SU-DHL-6 (cell line): ENCODE data around the gene ZFYVE26.

Experiments used
- H2AFZ ChIP-seq: fragments of 200-600 bp; sonication (generic); 2 replicates; pipeline ENCODE4 v1.6.1; 2014; ENCODE audit warnings: low read depth, mild to moderate bottlenecking, moderate library complexity, mixed read lengths, antibody characterized with exemption, low read length; ENCODE audit not compliant: severe bottlenecking
- H3F3A ChIP-seq: fragments of 200-600 bp; shearing (Covaris generic); 2 replicates; pipeline ENCODE4 v1.6.0; 2016; ENCODE audit warnings: antibody characterized with exemption, mild to moderate bottlenecking; ENCODE audit not compliant: insufficient read depth
- H3K27ac ChIP-seq: fragments of 200-600 bp; sonication (generic); 2 replicates; pipeline ENCODE4 v1.5.1; 2016; ENCODE audit warnings: low read depth, mild to moderate bottlenecking, low read length, moderate library complexity, mixed read lengths
- H3K27me3 ChIP-seq: fragments of 200-600 bp; sonication (generic), shearing (Covaris generic); 2 replicates; pipeline ENCODE4 v1.6.0; 2014; ENCODE audit warnings: mild to moderate bottlenecking, low read length
- H3K36me3 ChIP-seq: fragments of 200-600 bp; sonication (generic); 2 replicates; pipeline ENCODE4 v1.6.1; 2014; ENCODE audit warnings: mild to moderate bottlenecking, low read length, mixed read lengths
- H3K4me2 ChIP-seq: fragments of 300-600, 200-600 bp; shearing (Covaris generic), sonication (generic); 2 replicates; pipeline ENCODE4 v1.6.0; 2014; ENCODE audit warnings: low read length, low read depth, mild to moderate bottlenecking; ENCODE audit not compliant: poor library complexity, severe bottlenecking
- H3K4me3 ChIP-seq: fragments of 200-600 bp; sonication (generic); 2 replicates; pipeline ENCODE4 v1.5.1; 2014; ENCODE audit warnings: antibody characterized with exemption, low read length, mild to moderate bottlenecking, mixed read lengths; ENCODE audit not compliant: insufficient read depth, poor library complexity, severe bottlenecking
- H3K79me2 ChIP-seq: fragments of 200-600 bp; sonication (generic); 2 replicates; pipeline ENCODE4 v1.6.1; 2014; ENCODE audit warnings: mild to moderate bottlenecking, low read length, moderate library complexity; ENCODE audit not compliant: insufficient read depth
- H3K9ac ChIP-seq: fragments of 200-600 bp; sonication (generic); 2 replicates; pipeline ENCODE4 v1.7.0; 2014; ENCODE audit warnings: mild to moderate bottlenecking, low read length
- H3K9me2 ChIP-seq: fragments of 200-600 bp; sonication (generic); replicated peaks from 2 replicates; pipeline ENCODE4 v1.6.1; 2014; ENCODE audit warnings: low read length; ENCODE audit not compliant: insufficient read depth
- H3K9me3 ChIP-seq: fragments of 200-600 bp; sonication (generic); 2 replicates; pipeline ENCODE4 v1.6.1; 2014; ENCODE audit warnings: low read length, mixed read lengths; ENCODE audit not compliant: insufficient read depth
- H4K20me1 ChIP-seq: fragments of 200-600 bp; sonication (generic); 2 replicates; pipeline ENCODE4 v1.6.1; 2014; ENCODE audit warnings: low read depth, mild to moderate bottlenecking, antibody characterized with exemption, low read length, moderate library complexity, mixed read lengths
- EZH2phosphoT487 ChIP-seq: fragments of 200-600 bp; sonication (generic), shearing (Covaris generic); conservative IDR thresholded peaks from 2 replicates; pipeline ENCODE4 v1.6.1; 2018; ENCODE audit warnings: mild to moderate bottlenecking, antibody characterized with exemption, low read length, moderate library complexity, mixed read lengths
- TF ChIP-seq, protein P1 (sequence below): fragments of 200-600 bp; sonication (generic); IDR thresholded peaks from one replicate; pipeline ENCODE4 v1.5.1; 2017; ENCODE audit warnings: antibody characterized with exemption, mild to moderate bottlenecking, low read length, moderate library complexity; ENCODE audit not compliant: insufficient read depth, poor library complexity, severe bottlenecking

ZFYVE26 gene

DNA sequence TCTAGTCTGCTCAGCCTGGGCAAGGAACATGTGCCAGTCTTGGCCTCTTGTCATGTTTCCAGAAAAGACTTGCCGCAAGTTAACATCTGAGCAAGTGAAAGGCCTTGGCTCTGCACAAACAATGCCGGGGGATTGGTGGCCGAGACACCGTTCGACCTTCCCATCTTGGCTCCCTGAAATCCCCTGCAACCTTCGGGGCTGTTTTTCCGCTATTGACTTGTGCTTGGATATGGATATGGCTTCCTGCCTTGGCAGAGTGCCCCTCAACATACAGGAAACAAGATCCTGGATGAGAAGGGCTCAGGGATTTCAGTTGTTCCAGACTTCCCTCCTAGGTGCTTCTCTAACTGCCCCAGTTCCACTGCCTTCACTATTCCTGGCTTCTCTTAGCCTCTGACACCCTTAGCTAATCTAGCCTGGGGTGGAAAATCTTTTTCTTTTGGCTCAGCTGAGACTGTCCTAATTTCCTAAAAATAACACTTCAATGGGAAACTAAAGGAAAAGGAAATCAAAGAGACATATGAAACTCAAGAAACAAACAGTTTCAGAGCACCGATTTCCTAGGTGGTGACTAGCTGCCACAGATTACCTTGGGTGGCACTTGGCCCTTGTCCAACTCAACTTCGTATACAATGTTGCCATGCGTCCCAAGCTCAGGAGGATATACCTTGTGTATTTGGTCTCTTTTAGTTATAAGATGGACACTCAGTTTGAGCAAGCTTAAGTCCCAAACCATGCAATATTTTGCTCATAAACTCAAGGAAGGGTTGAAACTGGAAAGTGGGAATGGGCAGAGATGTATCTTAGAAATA, 80.8 kb downstream of the ZFYVE26 start:
- H3K79me2 ChIP-seq, result no peaks in the 10 kb centered on the region
- H4K20me1 ChIP-seq, result no peaks in the 10 kb centered on the region
- H3K4me3 ChIP-seq, result no peak overlapping the region
- TF ChIP-seq, protein P1, sequence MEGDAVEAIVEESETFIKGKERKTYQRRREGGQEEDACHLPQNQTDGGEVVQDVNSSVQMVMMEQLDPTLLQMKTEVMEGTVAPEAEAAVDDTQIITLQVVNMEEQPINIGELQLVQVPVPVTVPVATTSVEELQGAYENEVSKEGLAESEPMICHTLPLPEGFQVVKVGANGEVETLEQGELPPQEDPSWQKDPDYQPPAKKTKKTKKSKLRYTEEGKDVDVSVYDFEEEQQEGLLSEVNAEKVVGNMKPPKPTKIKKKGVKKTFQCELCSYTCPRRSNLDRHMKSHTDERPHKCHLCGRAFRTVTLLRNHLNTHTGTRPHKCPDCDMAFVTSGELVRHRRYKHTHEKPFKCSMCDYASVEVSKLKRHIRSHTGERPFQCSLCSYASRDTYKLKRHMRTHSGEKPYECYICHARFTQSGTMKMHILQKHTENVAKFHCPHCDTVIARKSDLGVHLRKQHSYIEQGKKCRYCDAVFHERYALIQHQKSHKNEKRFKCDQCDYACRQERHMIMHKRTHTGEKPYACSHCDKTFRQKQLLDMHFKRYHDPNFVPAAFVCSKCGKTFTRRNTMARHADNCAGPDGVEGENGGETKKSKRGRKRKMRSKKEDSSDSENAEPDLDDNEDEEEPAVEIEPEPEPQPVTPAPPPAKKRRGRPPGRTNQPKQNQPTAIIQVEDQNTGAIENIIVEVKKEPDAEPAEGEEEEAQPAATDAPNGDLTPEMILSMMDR, result no peak
- no peak for TF ChIP-seq EZH2phosphoT487
- H2AFZ ChIP-seq, result no peak overlapping the region
- no peaks in the 10 kb centered on the region for H3K9me2 ChIP-seq
- no peaks in the 10 kb centered on the region for H3K27me3 ChIP-seq
- no peak overlapping the region for H3K4me2 ChIP-seq
- no peak overlapping the region for H3K9ac ChIP-seq
- H3F3A ChIP-seq, result no peaks in the 10 kb centered on the region
- no peaks in the 10 kb centered on the region for H3K36me3 ChIP-seq
- H3K27ac ChIP-seq, result no peak overlapping the region
- no peaks in the 10 kb centered on the region for H3K9me3 ChIP-seq

DNA sequence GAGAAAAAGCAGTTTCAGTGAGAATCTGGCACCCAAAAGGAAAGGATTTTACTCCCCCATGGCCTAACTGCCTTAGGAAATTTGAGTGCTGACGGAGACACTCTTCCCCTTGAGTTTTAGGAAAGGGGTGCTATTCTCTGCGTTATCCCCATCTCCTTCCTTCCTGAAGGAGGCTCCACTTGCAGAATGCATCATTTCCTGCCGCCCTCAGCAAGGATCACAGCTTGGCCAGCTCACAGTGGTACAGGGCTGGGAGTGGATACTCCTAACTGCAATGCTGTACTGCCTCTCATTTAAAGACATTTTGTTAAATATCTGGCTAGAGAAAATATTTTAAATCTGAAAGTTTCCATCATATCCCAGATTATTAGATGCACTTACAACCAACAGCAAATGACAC, 81.7 kb downstream of the ZFYVE26 start:
- no peaks in the 10 kb centered on the region for H3K9me2 ChIP-seq
- TF ChIP-seq, protein P1, result no peak
- no peak for TF ChIP-seq EZH2phosphoT487
- no peak overlapping the region for H3K4me2 ChIP-seq
- H3K9me3 ChIP-seq, result no peaks in the 10 kb centered on the region
- H3K4me3 ChIP-seq, result no peak overlapping the region
- H3K9ac ChIP-seq, result no peak overlapping the region
- H3K27me3 ChIP-seq, result no peaks in the 10 kb centered on the region
- H4K20me1 ChIP-seq, result no peaks in the 10 kb centered on the region
- H3K27ac ChIP-seq, result no peak overlapping the region
- H3K79me2 ChIP-seq, result no peaks in the 10 kb centered on the region
- H3F3A ChIP-seq, result no peaks in the 10 kb centered on the region
- no peak overlapping the region for H2AFZ ChIP-seq
- no peaks in the 10 kb centered on the region for H3K36me3 ChIP-seq

DNA sequence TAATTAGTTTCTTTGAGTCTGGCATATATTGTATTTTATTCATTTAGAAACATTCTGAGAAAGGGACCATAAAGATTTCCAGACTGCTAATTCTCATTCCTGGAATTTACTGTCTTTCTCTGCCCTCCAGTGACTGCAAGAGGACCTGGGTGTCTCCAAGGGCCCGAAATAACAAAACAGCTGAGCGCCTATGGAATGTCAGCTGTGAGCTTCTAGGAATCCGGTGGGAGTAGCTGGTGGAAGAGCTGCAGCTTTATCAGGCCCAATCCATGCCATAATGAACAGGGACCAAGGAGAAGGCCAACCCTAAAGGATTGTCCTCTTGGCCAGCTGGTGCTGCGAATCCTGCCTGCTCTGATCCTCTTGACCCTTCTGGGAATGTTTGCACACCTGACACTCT, 82.8 kb downstream of the ZFYVE26 start:
- Histone ChIP-seq H3F3A (no peaks in the 10 kb centered on the region), H3K9me2 (no peaks in the 10 kb centered on the region), H3K9me3 (no peaks in the 10 kb centered on the region), H3K36me3 (no peaks in the 10 kb centered on the region), H3K9ac (no peak overlapping the region), H2AFZ (no peak overlapping the region), H3K4me3 (no peak overlapping the region), H3K27ac (no peak overlapping the region), H4K20me1 (no peaks in the 10 kb centered on the region), H3K4me2 (no peak overlapping the region), H3K27me3 (no peaks in the 10 kb centered on the region), H3K79me2 (no peaks in the 10 kb centered on the region)
- TF ChIP-seq, protein P1, result no peak
- no peak for TF ChIP-seq EZH2phosphoT487
